WERI-Rb-1 (cell line): ENCODE results near the gene SPTB.
A peak's percentile ranks its signal among the peaks of the same experiment; 100 is the strongest.

Source experiments
- DNase-seq: peaks from one replicate; pipeline ENCODE4 v3.0.0-alpha.2; 2020
- H3K27ac ChIP-seq: fragments of 250-450 bp; sonication (Bioruptor Pico); 2 replicates; pipeline ENCODE4 v1.5.1; 2020; ENCODE audit warnings: mild to moderate bottlenecking, moderate library complexity
- H3K27me3 ChIP-seq: fragments of 250-450 bp; sonication (Bioruptor Pico); 2 replicates; pipeline ENCODE4 v1.5.1; 2021; ENCODE audit warnings: mild to moderate bottlenecking, low read depth, moderate library complexity; ENCODE audit not compliant: insufficient read depth, severe bottlenecking
- H3K36me3 ChIP-seq: fragments of 250-450 bp; sonication (Bioruptor Pico); 2 replicates; pipeline ENCODE4 v1.5.1; 2020; ENCODE audit warnings: mild to moderate bottlenecking, moderate library complexity
- H3K4me3 ChIP-seq: 2 replicates; pipeline ENCODE4 v1.5.1; 2011; ENCODE audit warnings: low read depth, mild to moderate bottlenecking, control low read depth, low read length
- H3K9me3 ChIP-seq: fragments of 250-450 bp; sonication (Bioruptor Pico); 2 replicates; pipeline ENCODE4 v1.5.1; 2021; ENCODE audit warnings: mild to moderate bottlenecking, moderate library complexity; ENCODE audit not compliant: severe bottlenecking
- CTCF ChIP-seq: IDR thresholded peaks from 2 replicates; pipeline ENCODE4 v1.5.1; 2011; ENCODE audit warnings: low read depth, mild to moderate bottlenecking, control low read depth, inconsistent platforms, low read length

The SPTB gene

DNA sequence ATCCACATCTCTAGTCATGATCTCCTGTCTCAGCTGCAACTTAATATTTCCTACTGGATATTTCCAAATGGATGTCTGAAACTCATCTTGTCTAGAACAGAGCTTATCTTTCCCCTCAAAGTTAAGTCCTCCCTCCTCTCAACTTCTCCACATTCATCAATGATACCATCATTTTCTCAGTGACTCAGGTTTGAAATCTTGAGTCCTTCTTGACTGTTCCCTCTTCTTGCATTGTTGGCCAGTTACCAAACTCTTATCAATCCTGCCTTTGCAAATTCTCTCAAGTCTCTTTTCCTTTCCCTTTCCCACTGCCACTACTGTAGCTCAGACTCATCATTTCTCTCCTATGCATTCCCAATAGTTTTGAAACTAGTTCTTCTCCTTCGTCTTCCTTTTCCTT lies 20.3 kb upstream of the SPTB start:
- no peaks in the 10 kb centered on the region for H3K36me3 ChIP-seq
- no peak for DNase-seq
- no peak for TF ChIP-seq CTCF
- H3K4me3 ChIP-seq: no peak overlapping the region
- no peaks in the 10 kb centered on the region for H3K9me3 ChIP-seq
- H3K27ac ChIP-seq: no peak overlapping the region
- H3K27me3 ChIP-seq: no peaks in the 10 kb centered on the region

GRCh38 chr14:64891839-64892375 lies 12.2 kb upstream of the SPTB start:
- TF ChIP-seq CTCF: peak; percentile 51
- H3K4me3 ChIP-seq: no peak overlapping the region
- H3K36me3 ChIP-seq: no peaks in the 10 kb centered on the region
- DNase-seq: peak; percentile 32
- H3K27me3 ChIP-seq: no peaks in the 10 kb centered on the region
- H3K27ac ChIP-seq: no peak overlapping the region
- no peaks in the 10 kb centered on the region for H3K9me3 ChIP-seq

GRCh38 chr14:64891173-64891838 lies 11.6 kb upstream of the SPTB start:
- Histone ChIP-seq H3K36me3 (no peaks in the 10 kb centered on the region), H3K9me3 (no peaks in the 10 kb centered on the region), H3K4me3 (no peak overlapping the region), H3K27me3 (no peaks in the 10 kb centered on the region), H3K27ac (no peak overlapping the region)
- no peak for DNase-seq
- no peak for TF ChIP-seq CTCF

- no peak overlapping the region for H3K4me3 ChIP-seq
- H3K36me3 ChIP-seq: no peaks in the 10 kb centered on the region
- no peak for TF ChIP-seq CTCF
- no peak overlapping the region for H3K27ac ChIP-seq
- no peaks in the 10 kb centered on the region for H3K9me3 ChIP-seq
- no peaks in the 10 kb centered on the region for H3K27me3 ChIP-seq
- no peak for DNase-seq
Measured at GRCh38 chr14:64889352-64889751, 9.6 kb upstream of the SPTB start.

DNA sequence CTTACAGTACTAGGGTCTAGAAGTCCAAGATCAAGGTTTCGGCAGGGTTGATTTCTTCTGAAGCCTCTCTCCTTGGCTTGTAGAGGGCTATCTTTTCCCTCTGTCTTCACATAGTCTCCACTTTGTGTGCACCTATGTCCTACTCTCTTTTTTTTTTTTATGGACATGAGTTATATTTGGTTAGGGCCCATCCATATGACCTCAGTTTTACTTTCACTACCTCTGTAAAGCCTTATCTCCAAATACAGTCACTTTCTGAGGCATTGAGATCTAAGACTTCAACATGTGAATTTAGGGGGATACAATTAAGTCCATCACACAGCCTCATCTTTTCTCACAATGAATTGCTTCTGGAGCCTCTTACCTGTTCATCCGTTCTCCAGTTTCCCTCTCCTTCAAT lies 5.9 kb upstream of the SPTB start:
- DNase-seq: no peak
- TF ChIP-seq CTCF: no peak
- no peak overlapping the region for H3K27ac ChIP-seq
- no peak overlapping the region for H3K4me3 ChIP-seq
- no peaks in the 10 kb centered on the region for H3K36me3 ChIP-seq
- peaks cover 8% of the 10 kb centered on the region for H3K27me3 ChIP-seq
- H3K9me3 ChIP-seq: no peaks in the 10 kb centered on the region
